Activated T-cell treated with anti-CD3 and anti-CD28 coated beads, Interleukin-2, amount 50 U/mL, for 72 hours (primary cell): Measurements from ENCODE around the gene OR5H6. TPM values are rescaled to one million over a fixed set of nuclear protein-coding genes. Genes with fewer than 3 reads are reported as not detected.

Experiments
- ATAC-seq, 2 donors: fragments of 150-1000 bp; cut with Tn5 transposase; replicated peaks in 1 of 2; 2 replicates each; pipeline ENCODE4 v1.10.0; 2021; ENCODE audit warnings: moderate library complexity in 2 of 2, mild to moderate bottlenecking in 1 of 2
- DNase-seq, 2 donors: peaks; one replicate each; pipeline ENCODE4 v3.0.0; 2021 to 2022; ENCODE audit warnings: mixed read lengths in 1 of 2
- H3K27ac Mint-ChIP-seq: one replicate; pipeline ENCODE4 v1.8.0; 2022; ENCODE audit warnings: mild to moderate bottlenecking, moderate library complexity, mixed read lengths
- H3K27me3 Mint-ChIP-seq: one replicate; pipeline ENCODE4 v1.8.0; 2022; ENCODE audit warnings: low read depth, mixed read lengths
- H3K36me3 Mint-ChIP-seq, 2 donors: one replicate each; pipeline ENCODE4 v1.8.0; 2022; ENCODE audit warnings: mixed read lengths in 2 of 2, mild to moderate bottlenecking in 1 of 2; ENCODE audit not compliant: insufficient read depth in 2 of 2
- H3K4me1 Mint-ChIP-seq: one replicate; pipeline ENCODE4 v1.8.0; 2022; ENCODE audit warnings: low read depth, mixed read lengths
- H3K4me3 Mint-ChIP-seq, 2 donors: one replicate each; pipeline ENCODE4 v1.8.0; 2022; ENCODE audit warnings: mild to moderate bottlenecking in 2 of 2, mixed read lengths in 2 of 2, moderate library complexity in 2 of 2
- H3K9me3 Mint-ChIP-seq, 2 donors: one replicate each; pipeline ENCODE4 v1.8.0; 2022; ENCODE audit warnings: mixed read lengths in 2 of 2
- total RNA-seq, 2 donors: library from RNA; stranded (reverse); gene quantifications; one replicate each; pipeline ENCODE4 v1.2.3, GENCODE V29; 2022

Gene OR5H6
- total RNA-seq, 2 donors from 2014 or later: not detected

GRCh38 chr3:98274914-98275313 is 10.9 kb downstream of the OR5H6 start:
- no peaks in the 10 kb centered on the region for H3K4me1 Mint-ChIP-seq
- no peak overlapping the region for H3K4me3 Mint-ChIP-seq
- DNase-seq: no peak
- no peak for ATAC-seq
- H3K9me3 Mint-ChIP-seq: peaks cover 8 to 10% of the 10 kb centered on the region in 2 donors
- H3K27ac Mint-ChIP-seq: no peak overlapping the region
- peaks cover 6 to 8% of the 10 kb centered on the region in 2 donors for H3K36me3 Mint-ChIP-seq
- peaks cover 11% of the 10 kb centered on the region for H3K27me3 Mint-ChIP-seq

- H3K4me3 Mint-ChIP-seq: no peak within 1 kb of the TSS
- no peaks in the 10 kb centered on the region for H3K9me3 Mint-ChIP-seq
- H3K27ac Mint-ChIP-seq: no peak within 1 kb of the TSS
- H3K36me3 Mint-ChIP-seq: no peaks in the 10 kb centered on the region
- no peak for ATAC-seq
- peaks cover 4% of the 10 kb centered on the region for H3K27me3 Mint-ChIP-seq
- no peak for DNase-seq
- H3K4me1 Mint-ChIP-seq: no peaks in the 10 kb centered on the region
Observed at GRCh38 chr3:98282205-98282604, 18.2 kb downstream of the OR5H6 start, which contains the start of gene OR5H2. Gene OR5H2, plus strand, starts transcription at chr3:98282505. Its CDS starts 398 bp downstream, at chr3:98282903.

GRCh38 chr3:98290916-98291315 is 26.9 kb downstream of the OR5H6 start:
- no peak overlapping the region for H3K4me3 Mint-ChIP-seq
- DNase-seq (no peak), ATAC-seq (no peak)
- H3K9me3 Mint-ChIP-seq: peaks cover 0 to 2% of the 10 kb centered on the region in 2 donors
- H3K36me3 Mint-ChIP-seq: no peaks in the 10 kb centered on the region
- H3K4me1 Mint-ChIP-seq: no peaks in the 10 kb centered on the region
- H3K27me3 Mint-ChIP-seq: peaks cover 10% of the 10 kb centered on the region
- H3K27ac Mint-ChIP-seq: no peak overlapping the region

- ATAC-seq: no peak
- H3K36me3 Mint-ChIP-seq: no peaks in the 10 kb centered on the region
- H3K27me3 Mint-ChIP-seq: peaks cover 10% of the 10 kb centered on the region
- H3K4me3 Mint-ChIP-seq: no peak overlapping the region
- H3K9me3 Mint-ChIP-seq: peaks cover 0 to 2% of the 10 kb centered on the region in 2 donors
- H3K27ac Mint-ChIP-seq: no peak overlapping the region
- H3K4me1 Mint-ChIP-seq: no peaks in the 10 kb centered on the region
- no peak for DNase-seq
Observed at GRCh38 chr3:98291332-98291957, 27.4 kb downstream of the OR5H6 start.

Other genes with a start within 250 kb of the OR5H6 start
- gene GABRR3, start 228.9 kb upstream of the OR5H6 start, total RNA-seq: not detected
- gene OR5AC2, start 177.1 kb upstream of the OR5H6 start, total RNA-seq: not detected
- gene OR5H1, start 133.5 kb upstream of the OR5H6 start, total RNA-seq: not detected
- not detected for gene OR5H14, start 116.8 kb upstream of the OR5H6 start, total RNA-seq
- not detected for gene OR5H15, start 97.5 kb upstream of the OR5H6 start, total RNA-seq
- gene OR5H2, start 18.3 kb downstream of the OR5H6 start, total RNA-seq: not detected
- gene OR5K4, start 89.6 kb downstream of the OR5H6 start, total RNA-seq: not detected
- gene OR5K3, start 126.4 kb downstream of the OR5H6 start, total RNA-seq: not detected
- gene OR5K1, start 199.0 kb downstream of the OR5H6 start, total RNA-seq: not detected
- not detected for gene OR5K2, start 233.4 kb downstream of the OR5H6 start, total RNA-seq